HG03457 (cell line): ENCODE results near the gene LRRTM1.

Experiments
- ATAC-seq: cut with Tn5 transposase; IDR thresholded peaks from one replicate; pipeline ENCODE4 v1.9.1; 2021; ENCODE audit warnings: moderate number of reproducible peaks; ENCODE audit not compliant: unreplicated experiment

LRRTM1 gene, protein sequence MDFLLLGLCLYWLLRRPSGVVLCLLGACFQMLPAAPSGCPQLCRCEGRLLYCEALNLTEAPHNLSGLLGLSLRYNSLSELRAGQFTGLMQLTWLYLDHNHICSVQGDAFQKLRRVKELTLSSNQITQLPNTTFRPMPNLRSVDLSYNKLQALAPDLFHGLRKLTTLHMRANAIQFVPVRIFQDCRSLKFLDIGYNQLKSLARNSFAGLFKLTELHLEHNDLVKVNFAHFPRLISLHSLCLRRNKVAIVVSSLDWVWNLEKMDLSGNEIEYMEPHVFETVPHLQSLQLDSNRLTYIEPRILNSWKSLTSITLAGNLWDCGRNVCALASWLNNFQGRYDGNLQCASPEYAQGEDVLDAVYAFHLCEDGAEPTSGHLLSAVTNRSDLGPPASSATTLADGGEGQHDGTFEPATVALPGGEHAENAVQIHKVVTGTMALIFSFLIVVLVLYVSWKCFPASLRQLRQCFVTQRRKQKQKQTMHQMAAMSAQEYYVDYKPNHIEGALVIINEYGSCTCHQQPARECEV

GRCh38 chr2:80303909-80304837 is at the start of gene LRRTM1:
Gene LRRTM1 (minus strand): TSS chr2:80304752. CDS start chr2:80303819, 933 bp downstream.
- ATAC-seq = no peak

DNA sequence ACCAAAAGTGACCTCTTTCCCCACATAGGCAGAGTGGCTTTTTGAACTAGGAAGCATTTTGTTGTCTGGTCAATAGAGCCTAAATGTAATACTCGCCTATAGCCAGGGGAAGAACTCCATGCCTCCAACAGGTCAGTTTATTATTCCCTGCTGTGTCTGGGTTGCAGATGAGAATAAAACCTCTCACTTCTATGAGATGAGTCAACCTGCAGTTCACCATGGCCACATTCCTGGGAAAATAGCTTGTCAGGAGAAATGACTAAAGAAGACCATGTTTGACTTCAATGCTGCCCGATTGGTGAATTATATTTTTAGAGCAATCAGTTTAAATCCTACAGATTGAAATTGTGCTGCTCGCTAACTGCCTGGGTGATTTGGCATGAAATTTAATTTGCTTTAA is 46.7 kb upstream of the LRRTM1 start:
- no peak for ATAC-seq

- no peak for ATAC-seq
Observed at GRCh38 chr2:80348953-80349352, 44.4 kb upstream of the LRRTM1 start.

- ATAC-seq = no peak
Observed at GRCh38 chr2:80348078-80348477, 43.5 kb upstream of the LRRTM1 start.

GRCh38 chr2:80340022-80340421 is 35.5 kb upstream of the LRRTM1 start:
- no peak for ATAC-seq

- no peak for ATAC-seq
Observed at GRCh38 chr2:80338794-80339193, 34.2 kb upstream of the LRRTM1 start.

GRCh38 chr2:80335411-80335810 is 30.9 kb upstream of the LRRTM1 start:
- ATAC-seq = no peak

GRCh38 chr2:80333886-80334285 is 29.3 kb upstream of the LRRTM1 start:
- ATAC-seq = no peak

DNA sequence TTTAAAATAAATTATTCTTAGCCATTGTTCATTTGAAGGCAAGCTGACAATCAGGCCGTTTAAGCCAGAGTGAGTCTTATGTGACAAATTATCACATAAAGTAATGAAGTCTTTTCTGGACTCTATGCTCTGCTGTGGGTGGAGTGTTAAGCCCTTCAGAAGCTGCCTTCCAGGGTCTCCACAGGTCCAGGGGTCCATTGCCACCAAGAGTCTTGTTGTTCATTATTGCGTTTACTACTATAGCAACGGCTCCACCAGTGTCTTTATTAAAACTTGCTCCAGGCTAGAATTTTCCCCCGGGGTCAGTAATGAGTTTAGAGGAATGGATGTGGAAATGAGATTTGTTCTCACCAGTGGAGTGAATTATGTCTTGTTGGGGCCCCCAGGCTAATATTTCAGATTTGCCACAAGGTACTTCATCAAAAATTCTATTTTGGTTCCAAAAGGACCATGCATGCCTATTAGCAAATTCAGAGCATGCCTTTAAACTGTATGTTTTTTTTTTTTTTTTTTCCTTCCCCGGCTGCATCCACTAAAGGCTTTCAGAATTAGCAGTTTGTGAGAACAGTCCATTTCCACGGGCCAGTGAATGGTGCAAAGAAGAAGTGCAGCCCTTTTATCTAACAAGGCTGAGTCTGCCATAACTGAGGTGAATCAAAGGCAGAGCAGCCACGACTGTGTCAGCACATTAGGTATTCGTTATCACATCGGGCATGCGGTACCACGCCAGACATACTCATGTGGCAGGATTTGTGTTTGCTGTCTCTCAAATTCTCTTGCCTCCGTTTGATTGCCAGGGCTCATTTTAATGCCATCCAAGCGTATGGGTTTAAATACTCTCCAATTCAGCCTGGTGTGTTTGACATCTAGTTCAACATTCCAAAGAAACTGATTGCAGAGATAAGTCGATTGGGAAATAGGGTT is 26.2 kb upstream of the LRRTM1 start:
- ATAC-seq = no peak

DNA sequence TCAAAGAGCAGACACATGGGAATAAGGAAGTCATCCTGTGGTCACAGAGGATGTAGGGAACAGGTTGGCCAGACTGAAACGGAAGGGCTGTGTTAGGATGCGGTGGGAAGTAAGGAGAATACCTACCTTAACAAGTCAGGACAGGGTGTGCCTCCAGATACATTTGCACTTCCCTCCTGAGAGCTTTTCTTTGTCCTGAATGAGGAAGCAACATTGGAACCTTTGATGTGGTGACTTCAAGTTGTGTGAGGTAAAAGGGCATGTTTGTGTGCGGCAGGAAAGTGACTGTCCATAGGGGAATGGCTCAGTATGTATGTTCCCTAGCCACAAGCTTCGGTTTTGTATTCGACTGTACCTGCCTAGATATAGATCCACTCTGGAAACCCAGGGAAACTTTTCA is 24.9 kb upstream of the LRRTM1 start:
- ATAC-seq = no peak

DNA sequence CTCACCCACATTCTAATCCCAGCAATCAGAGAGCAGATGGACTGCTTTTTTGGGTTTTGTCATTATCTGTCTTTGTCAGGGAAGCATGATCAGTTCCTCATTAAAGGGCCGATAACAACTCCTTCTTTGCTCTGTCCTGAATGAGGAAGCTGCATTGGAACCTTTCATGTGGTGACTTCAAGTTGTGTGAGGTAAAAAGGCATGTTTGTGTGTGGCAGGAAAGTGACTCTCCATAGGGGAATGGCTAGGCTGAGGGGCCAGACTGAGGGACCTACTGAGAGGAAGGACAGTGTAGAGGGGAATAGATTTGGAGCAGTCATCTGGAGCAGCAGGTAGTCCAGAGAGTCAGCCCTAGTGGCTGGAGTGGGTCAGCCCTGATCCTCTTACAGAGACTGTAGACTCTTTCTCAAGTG is 23.6 kb upstream of the LRRTM1 start:
- ATAC-seq = no peak

- ATAC-seq = no peak
Observed at GRCh38 chr2:80326861-80327260, 22.3 kb upstream of the LRRTM1 start.

GRCh38 chr2:80326214-80326613 is 21.7 kb upstream of the LRRTM1 start:
- no peak for ATAC-seq

- ATAC-seq = no peak
Observed at GRCh38 chr2:80324525-80324924, 20.0 kb upstream of the LRRTM1 start.

- no peak for ATAC-seq
Observed at GRCh38 chr2:80323610-80324009, 19.1 kb upstream of the LRRTM1 start.

DNA sequence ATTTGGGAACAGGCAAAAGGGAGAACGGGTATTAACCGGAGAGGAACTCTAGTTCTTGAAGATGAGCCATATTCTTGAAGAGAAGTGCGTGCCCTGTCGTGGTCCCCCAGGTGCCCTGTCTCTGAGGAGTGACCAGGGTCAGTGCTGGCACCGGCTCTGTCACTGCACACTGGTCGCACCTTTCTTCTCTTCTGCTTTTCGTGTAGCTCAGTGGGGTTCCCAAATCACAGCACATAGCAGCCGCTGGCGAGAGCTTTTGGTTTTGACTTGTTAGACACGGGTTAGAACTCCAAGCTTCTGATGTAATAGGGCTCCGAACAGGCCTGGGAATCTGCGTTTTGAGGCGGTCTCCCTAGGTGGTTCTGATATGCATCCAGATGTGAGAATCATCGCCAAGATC is 18.4 kb upstream of the LRRTM1 start:
- ATAC-seq = no peak

- no peak for ATAC-seq
Observed at GRCh38 chr2:80322311-80322920, 17.9 kb upstream of the LRRTM1 start.

DNA sequence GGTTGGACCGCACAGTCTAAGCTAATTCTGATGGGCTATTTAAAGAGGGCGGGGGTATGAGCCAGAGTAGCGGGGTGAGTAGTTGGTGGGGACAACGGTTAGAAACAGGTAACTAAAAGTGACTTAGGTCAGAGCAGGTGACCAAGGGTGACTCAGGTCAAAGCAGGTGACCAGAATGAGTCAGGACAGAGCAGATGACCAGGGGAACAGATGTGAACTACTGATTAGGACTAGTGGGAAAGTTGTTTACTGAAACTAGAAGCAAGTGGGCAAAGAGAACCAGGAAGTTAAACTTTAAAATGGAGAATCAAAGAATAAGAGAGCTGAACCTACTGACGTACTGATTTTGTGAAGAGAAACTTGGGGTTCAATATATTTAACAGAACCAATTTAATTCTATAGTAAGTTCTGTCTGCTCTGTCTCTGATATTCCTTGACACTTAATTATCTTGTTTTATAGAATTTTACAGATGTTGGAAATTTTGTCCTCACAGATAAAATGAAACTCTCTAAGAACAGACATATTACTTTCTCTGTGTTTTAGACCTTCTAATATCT is 7.8 kb upstream of the LRRTM1 start:
- ATAC-seq = no peak

GRCh38 chr2:80311304-80311703 is 6.8 kb upstream of the LRRTM1 start:
- no peak for ATAC-seq
